Endothelial cell of umbilical vein (primary cell): ENCODE measurements around the gene SLC6A18. TPM values are rescaled to one million over a fixed set of nuclear protein-coding genes. Genes with fewer than 3 reads are reported as not detected.

Experiments used
- BruUV-seq: library from RNA; stranded (reverse); fragments of 400-500 nt; replicated peaks from 2 replicates; lab custom pipeline; 2021; lab: Mats Ljungman, UMichigan
- CTCF ChIA-PET: fragments of 300-600, 350-600 bp; sonication (Branson Sonifier 250); formaldehyde crosslinking; loops from one replicate; lab custom pipeline; 2021; ENCODE audit warnings: antibody characterized with exemption, inconsistent platforms; lab: Charles Lee
- POLR2A ChIA-PET: fragments of 300-600, 350-600 bp; sonication (Branson Sonifier 250); formaldehyde crosslinking; loops from one replicate; lab custom pipeline; 2021; ENCODE audit warnings: antibody characterized with exemption, inconsistent platforms; lab: Charles Lee
- DNase-seq: peaks from one replicate; pipeline ENCODE4 v3.0.0-alpha.2; 2011; ENCODE audit warnings: low read depth, low spot score
- FAIRE-seq: peaks from 2 replicates; lab custom pipeline; 2011; peaks lifted over from hg19 to GRCh38; lab: Jason Lieb, UNC
- H2AFZ ChIP-seq: 2 replicates; pipeline ENCODE4 v1.6.0; 2012; ENCODE audit warnings: low read depth, low read length, control low read depth, inconsistent platforms
- H3K27ac ChIP-seq: 2 replicates; pipeline ENCODE4 v1.5.1; 2011; ENCODE audit warnings: low read depth, mild to moderate bottlenecking, control low read depth, low read length, moderate library complexity; ENCODE audit not compliant: insufficient read depth
- H3K27me3 ChIP-seq, 2 experiments: 2 replicates each; pipeline versions ENCODE4 v1.6.0 to v1.6.1; 2011; ENCODE audit warnings: low read length in 2 of 2, mixed read lengths in 1 of 2; ENCODE audit not compliant: control insufficient read depth in 2 of 2, insufficient read depth in 2 of 2
- H3K36me3 ChIP-seq, 2 experiments: 2 replicates in 1 of 2; 3 replicates in 1 of 2; pipeline ENCODE4 v1.5.1; 2011; ENCODE audit warnings: low read length in 2 of 2, mild to moderate bottlenecking in 1 of 2, moderate library complexity in 1 of 2; ENCODE audit not compliant: control insufficient read depth in 2 of 2, insufficient read depth in 2 of 2; ENCODE audit errors: extremely low read depth in 1 of 2
- H3K4me1 ChIP-seq: 3 replicates; pipeline ENCODE4 v1.5.1; 2011; ENCODE audit warnings: mild to moderate bottlenecking, low read length; ENCODE audit not compliant: control insufficient read depth, insufficient read depth; ENCODE audit errors: extremely low read depth
- H3K4me2 ChIP-seq: 2 replicates; pipeline ENCODE4 v1.6.1; 2011; ENCODE audit warnings: low read length, control low read depth, mixed read lengths; ENCODE audit not compliant: insufficient read depth
- H3K4me3 ChIP-seq, 3 experiments: fragments of 200-600 bp in 1 of 3; sonication (generic), shearing (Covaris generic) in 1 of 3; replicated peaks in 1 of 3; 2 replicates each; pipeline ENCODE4 v1.5.1; 2011 to 2016; ENCODE audit warnings: control low read depth in 3 of 3, low read length in 3 of 3, mild to moderate bottlenecking in 2 of 3, inconsistent platforms in 1 of 3, low read depth in 1 of 3, moderate library complexity in 1 of 3; ENCODE audit not compliant: insufficient read depth in 1 of 3
- H3K79me2 ChIP-seq: 2 replicates; pipeline ENCODE4 v1.6.0; 2012; ENCODE audit warnings: low read length, inconsistent platforms; ENCODE audit not compliant: control insufficient read depth, insufficient read depth
- H3K9ac ChIP-seq: replicated peaks from 2 replicates; pipeline ENCODE3; 2011; ENCODE audit warnings: low read length, control low read depth; ENCODE audit not compliant: insufficient read depth; ENCODE audit errors: extremely low read depth
- H3K9me1 ChIP-seq: replicated peaks from 3 replicates; pipeline ENCODE4 v1.6.0; 2011; ENCODE audit warnings: mild to moderate bottlenecking, low read length; ENCODE audit not compliant: control insufficient read depth, insufficient read depth; ENCODE audit errors: extremely low read depth
- H3K9me3 ChIP-seq: replicated peaks from 2 replicates; pipeline ENCODE4 v1.5.1; 2012; ENCODE audit warnings: low read length, inconsistent platforms; ENCODE audit not compliant: control insufficient read depth, insufficient read depth
- H4K20me1 ChIP-seq: replicated peaks from 2 replicates; pipeline ENCODE3; 2011; ENCODE audit warnings: mild to moderate bottlenecking, low read length; ENCODE audit not compliant: control insufficient read depth, insufficient read depth; ENCODE audit errors: extremely low read depth
- EZH2 ChIP-seq: IDR thresholded peaks from 2 replicates; pipeline ENCODE4 v1.6.1; 2012; ENCODE audit warnings: borderline replicate concordance, low read depth, mild to moderate bottlenecking, moderate library complexity, low read length, inconsistent platforms; ENCODE audit not compliant: severe bottlenecking
- FOS ChIP-seq: IDR thresholded peaks from 2 replicates; pipeline ENCODE4 v1.6.1; 2011; ENCODE audit warnings: mild to moderate bottlenecking, low read length, moderate library complexity, borderline replicate concordance; ENCODE audit not compliant: insufficient read depth
- GATA2 ChIP-seq: IDR thresholded peaks from 2 replicates; pipeline ENCODE4 v1.7.0; 2011; ENCODE audit warnings: low read depth, mild to moderate bottlenecking, moderate library complexity, mixed read lengths, low read length; ENCODE audit not compliant: insufficient read length, insufficient read depth
- JUN ChIP-seq: IDR thresholded peaks from 2 replicates; pipeline ENCODE4 v1.6.1; 2011; ENCODE audit warnings: borderline replicate concordance, low read depth; ENCODE audit not compliant: insufficient read length, insufficient read depth
- MYC ChIP-seq: IDR thresholded peaks from one replicate; pipeline ENCODE4 v1.6.1; 2011; ENCODE audit warnings: mild to moderate bottlenecking, low read depth, low read length
- POLR2A ChIP-seq: IDR thresholded peaks from 2 replicates; pipeline ENCODE4 v1.6.1; 2012; ENCODE audit warnings: low read depth, mild to moderate bottlenecking, control low read depth, low read length
- POLR2AphosphoS5 ChIP-seq: IDR thresholded peaks from 2 replicates; pipeline ENCODE4 v1.6.1; 2012; ENCODE audit warnings: low read depth, mild to moderate bottlenecking, control low read depth, low read length, moderate library complexity; ENCODE audit not compliant: insufficient read depth
- dilution Hi-C: fragments of 300-500 bp; cut with MboI; formaldehyde crosslinking; loops from one replicate; pipeline ENCODE4 v1.15.0; 2019; ENCODE audit warnings: low sequenced_read_pairs; ENCODE audit not compliant: extremely low pct_ligation_motif_present
- intact Hi-C: fragments of 100-400 bp; cut with micrococcal nuclease; formaldehyde crosslinking; loops from one replicate; pipeline ENCODE4 v1.10.0; 2022
- polyA plus RNA-seq, 4 experiments: library from polyadenylated mRNA; depleted of rRNA in 3 of 4; stranded (reverse) in 3 of 4; unstranded in 1 of 4; fragments of >200 nt; gene quantifications; 2 replicates each; pipeline versions ENCODE4 v1.2.1 to v1.2.3, GENCODE V29; 2011 to 2012; ENCODE audit warnings: missing spikeins in 1 of 4
- total RNA-seq: library from RNA; stranded (reverse); gene quantifications from 2 replicates; pipeline ENCODE4 v1.2.3, GENCODE V29; 2021
- TF ChIP-seq, protein P1 (sequence below), 2 donors: IDR thresholded peaks; 1 replicate in 1 of 2; 2 replicates in 1 of 2; pipeline ENCODE4 v1.5.1; 2011; ENCODE audit warnings: low read length in 2 of 2, mild to moderate bottlenecking in 2 of 2, moderate library complexity in 2 of 2, control low read depth in 1 of 2, inconsistent platforms in 1 of 2, low read depth in 1 of 2; ENCODE audit not compliant: insufficient read depth in 1 of 2; ENCODE audit errors: extremely low read depth in 1 of 2
- TF ChIP-seq, protein P2 (sequence below): IDR thresholded peaks from 2 replicates; pipeline ENCODE4 v1.6.1; 2011; ENCODE audit not compliant: insufficient read depth, insufficient read length

Gene SLC6A18
- total and polyA plus RNA-seq, 2 donors (not counting 3 experiments of a cell fraction or from before 2014, with no cell fraction given), result not detected

GRCh38 chr5:1202026-1202797 is 23.0 kb upstream of the SLC6A18 start:
- Histone ChIP-seq H3K9me3 (no peaks in the 10 kb centered on the region), H2AFZ (no peak overlapping the region), H3K79me2 (no peaks in the 10 kb centered on the region), H3K4me3 (no peak overlapping the region), H3K27ac (no peak overlapping the region), H3K9me1 (no peaks in the 10 kb centered on the region), H3K9ac (no peak overlapping the region), H3K4me1 (no peaks in the 10 kb centered on the region), H3K4me2 (no peak overlapping the region), H3K27me3 (no peaks in the 10 kb centered on the region), H3K36me3 (no peaks in the 10 kb centered on the region), H4K20me1 (no peaks in the 10 kb centered on the region)
- ChIA-PET CTCF (no interaction called here), POLR2A (no interaction called here)
- DNase-seq (no peak), FAIRE-seq (no peak)
- dilution Hi-C loops, result no loop called here
- intact Hi-C loops, result no loop called here
- TF ChIP-seq, protein P1, sequence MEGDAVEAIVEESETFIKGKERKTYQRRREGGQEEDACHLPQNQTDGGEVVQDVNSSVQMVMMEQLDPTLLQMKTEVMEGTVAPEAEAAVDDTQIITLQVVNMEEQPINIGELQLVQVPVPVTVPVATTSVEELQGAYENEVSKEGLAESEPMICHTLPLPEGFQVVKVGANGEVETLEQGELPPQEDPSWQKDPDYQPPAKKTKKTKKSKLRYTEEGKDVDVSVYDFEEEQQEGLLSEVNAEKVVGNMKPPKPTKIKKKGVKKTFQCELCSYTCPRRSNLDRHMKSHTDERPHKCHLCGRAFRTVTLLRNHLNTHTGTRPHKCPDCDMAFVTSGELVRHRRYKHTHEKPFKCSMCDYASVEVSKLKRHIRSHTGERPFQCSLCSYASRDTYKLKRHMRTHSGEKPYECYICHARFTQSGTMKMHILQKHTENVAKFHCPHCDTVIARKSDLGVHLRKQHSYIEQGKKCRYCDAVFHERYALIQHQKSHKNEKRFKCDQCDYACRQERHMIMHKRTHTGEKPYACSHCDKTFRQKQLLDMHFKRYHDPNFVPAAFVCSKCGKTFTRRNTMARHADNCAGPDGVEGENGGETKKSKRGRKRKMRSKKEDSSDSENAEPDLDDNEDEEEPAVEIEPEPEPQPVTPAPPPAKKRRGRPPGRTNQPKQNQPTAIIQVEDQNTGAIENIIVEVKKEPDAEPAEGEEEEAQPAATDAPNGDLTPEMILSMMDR (IDR thresholded peaks at IDR 0.05; ENCODE audit: extremely low read depth in 1 of 2, insufficient read depth in 1 of 2, low read depth in 1 of 2, low read length in 2 of 2), result no peak
- TF ChIP-seq POLR2A, result no peak
- TF ChIP-seq POLR2AphosphoS5, result no peak
- TF ChIP-seq MYC, result no peak
- TF ChIP-seq EZH2, result no peak
- no peak for TF ChIP-seq FOS
- no peak for TF ChIP-seq JUN
- TF ChIP-seq, protein P2, sequence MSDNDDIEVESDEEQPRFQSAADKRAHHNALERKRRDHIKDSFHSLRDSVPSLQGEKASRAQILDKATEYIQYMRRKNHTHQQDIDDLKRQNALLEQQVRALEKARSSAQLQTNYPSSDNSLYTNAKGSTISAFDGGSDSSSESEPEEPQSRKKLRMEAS, result no peak
- no peak for TF ChIP-seq GATA2
- no TSS peak for BruUV-seq
